GM23338 (cell line): ENCODE data around the gene MRE11. TPM values are rescaled to one million over a fixed set of nuclear protein-coding genes. Genes with fewer than 3 reads are reported as not detected.

ENCODE experiments used
- ATAC-seq: fragments of 200-7000 bp; cut with Tn5 transposase; 3 replicates; pipeline ENCODE4 v1.9.1; 2020
- DNase-seq: peaks from one replicate; pipeline ENCODE4 v3.0.0-alpha.2; 2015; ENCODE audit warnings: low spot score
- H2AFZ ChIP-seq: fragments of 200-600 bp; sonication (generic); 2 replicates; pipeline ENCODE4 v1.8.0; 2016; ENCODE audit warnings: antibody characterized with exemption, mild to moderate bottlenecking, moderate library complexity
- H3F3A ChIP-seq: fragments of 200-600 bp; sonication (generic); replicated peaks from 2 replicates; pipeline ENCODE4 v1.8.0; 2017; ENCODE audit warnings: antibody characterized with exemption, mixed run types, low read depth
- H3K27ac ChIP-seq: fragments of 200-600 bp; sonication (generic); 2 replicates; pipeline ENCODE4 v1.6.1; 2016; ENCODE audit warnings: low read depth
- H3K27me3 ChIP-seq: fragments of 200-600 bp; sonication (generic); 2 replicates; pipeline ENCODE4 v1.8.0; 2016; ENCODE audit warnings: mild to moderate bottlenecking, mixed run types, moderate library complexity; ENCODE audit not compliant: insufficient read depth
- H3K36me3 ChIP-seq: fragments of 200-600 bp; sonication (generic); 2 replicates; pipeline ENCODE4 v1.8.0; 2016; ENCODE audit warnings: mild to moderate bottlenecking; ENCODE audit not compliant: insufficient read depth
- H3K4me1 ChIP-seq: fragments of 200-600 bp; sonication (generic); 2 replicates; pipeline ENCODE4 v1.8.0; 2016; ENCODE audit warnings: mild to moderate bottlenecking, moderate library complexity; ENCODE audit not compliant: insufficient read depth
- H3K4me2 ChIP-seq: fragments of 200-600 bp; sonication (generic); 2 replicates; pipeline ENCODE4 v1.7.1; 2017; ENCODE audit warnings: mixed run types
- H3K4me3 ChIP-seq: fragments of 200-600 bp; sonication (generic); 2 replicates; pipeline ENCODE4 v1.6.1; 2016; ENCODE audit warnings: mixed run types
- H3K79me2 ChIP-seq: fragments of 200-600 bp; sonication (generic); replicated peaks from 2 replicates; pipeline ENCODE4 v1.8.0; 2017; ENCODE audit warnings: mild to moderate bottlenecking; ENCODE audit not compliant: insufficient read depth
- H3K9me2 ChIP-seq: fragments of 200-600 bp; sonication (generic); 2 replicates; pipeline ENCODE4 v1.8.0; 2017; ENCODE audit not compliant: insufficient read depth
- H4K20me1 ChIP-seq: fragments of 200-600 bp; sonication (generic); replicated peaks from 2 replicates; pipeline ENCODE4 v1.8.0; 2017; ENCODE audit warnings: mild to moderate bottlenecking; ENCODE audit not compliant: insufficient read depth
- H3K27ac Mint-ChIP-seq: 2 replicates; pipeline ENCODE4 v1.8.0; 2020; ENCODE audit warnings: inconsistent platforms, mild to moderate bottlenecking, moderate library complexity, mixed read lengths
- H3K27me3 Mint-ChIP-seq: 3 replicates; pipeline ENCODE4 v1.8.0; 2022; ENCODE audit warnings: low read depth, mild to moderate bottlenecking, moderate library complexity, mixed read lengths, inconsistent platforms; ENCODE audit not compliant: insufficient read depth, poor library complexity
- H3K36me3 Mint-ChIP-seq: 3 replicates; pipeline ENCODE4 v1.8.0; 2021; ENCODE audit warnings: low read depth, mild to moderate bottlenecking, inconsistent platforms, moderate library complexity, mixed read lengths
- H3K4me1 Mint-ChIP-seq: 3 replicates; pipeline ENCODE4 v1.8.0; 2020; ENCODE audit warnings: mild to moderate bottlenecking, inconsistent platforms, mixed read lengths
- H3K4me3 Mint-ChIP-seq: 3 replicates; pipeline ENCODE4 v1.8.0; 2021; ENCODE audit warnings: moderate library complexity, mild to moderate bottlenecking, inconsistent platforms, mixed read lengths
- H3K9me3 Mint-ChIP-seq: 3 replicates; pipeline ENCODE4 v1.8.0; 2020; ENCODE audit warnings: moderate library complexity, mild to moderate bottlenecking, inconsistent platforms, mixed read lengths
- CTCF ChIP-seq, 2 experiments: fragments of 200-600 bp in 1 of 2; sonication (generic) in 1 of 2; conservative IDR thresholded peaks; 2 replicates each; pipeline versions ENCODE4 v1.5.1 to v1.6.1; 2016 to 2017; ENCODE audit warnings: antibody characterized with exemption in 2 of 2, low read depth in 2 of 2, mild to moderate bottlenecking in 2 of 2, moderate library complexity in 1 of 2
- ETS1 ChIP-seq: IDR thresholded peaks from 2 replicates; pipeline ENCODE4 v1.6.1; 2016; ENCODE audit warnings: antibody characterized with exemption
- EZH2phosphoT487 ChIP-seq: fragments of 200-600 bp; sonication (generic); IDR thresholded peaks from one replicate; pipeline ENCODE4 v1.8.1; 2018; ENCODE audit warnings: antibody characterized with exemption; ENCODE audit not compliant: unreplicated experiment
- JUNB ChIP-seq: IDR thresholded peaks from one replicate; pipeline ENCODE4 v1.6.1; 2016; ENCODE audit warnings: antibody characterized with exemption; ENCODE audit not compliant: unreplicated experiment
- NANOG ChIP-seq: IDR thresholded peaks from 2 replicates; pipeline ENCODE4 v1.6.1; 2016; ENCODE audit warnings: antibody characterized with exemption, borderline replicate concordance
- ZNF462 ChIP-seq: fragments of 250-450 bp; sonication (Bioruptor Pico); IDR thresholded peaks from 2 replicates; pipeline ENCODE4 v1.5.0; 2020; ENCODE audit warnings: mild to moderate bottlenecking, moderate library complexity
- polyA plus RNA-seq: library from polyadenylated mRNA; unstranded; fragments of >200 nt; fragmentation: Nextera tagmentation; extraction: Ambion mirVana; gene quantifications from 2 replicates; pipeline ENCODE4 v1.2.1, GENCODE V29; 2016
- total RNA-seq: library from RNA; depleted of rRNA; stranded (reverse); fragments of >200 nt; shearing (Covaris generic); gene quantifications from 2 replicates; pipeline ENCODE4 v1.2.3, GENCODE V29; 2014

Gene MRE11
- total and polyA plus RNA-seq, 2 experiments from 2014 or later, result 23.3 to 38.5 TPM

- no peak for TF ChIP-seq ZNF462 (CRISPR knock-in tag)
- TF ChIP-seq EZH2phosphoT487, result no peak
- TF ChIP-seq CTCF (conservative IDR thresholded peaks at IDR 0.05; ENCODE audit: low read depth in 2 of 2), result peak; percentile 63 to 76
- TF ChIP-seq ETS1, result no peak
- TF ChIP-seq NANOG, result no peak
These were observed 28.0 kb upstream of the MRE11 start (continued) for GRCh38 chr11:94521684-94522083.

- no peaks in the 10 kb centered on the region for H3K4me1 ChIP-seq
These were observed 25.9 kb upstream of the MRE11 start for GRCh38 chr11:94519478-94520084.

More at GRCh38 chr11:94519478-94520084, 25.9 kb upstream of the MRE11 start:
- Histone ChIP-seq H3K4me3 (no peak overlapping the region), H3K9me2 (no peaks in the 10 kb centered on the region), H3K27me3 (no peaks in the 10 kb centered on the region), H2AFZ (no peak overlapping the region), H3K4me2 (no peak overlapping the region), H3K79me2 (no peaks in the 10 kb centered on the region), H4K20me1 (no peaks in the 10 kb centered on the region), H3F3A (no peaks in the 10 kb centered on the region), H3K27ac (no peak overlapping the region), H3K36me3 (no peaks in the 10 kb centered on the region)
- Mint-ChIP-seq H3K27me3 (no peaks in the 10 kb centered on the region), H3K27ac (no peak overlapping the region), H3K4me1 (no peaks in the 10 kb centered on the region), H3K36me3 (no peaks in the 10 kb centered on the region), H3K4me3 (no peak overlapping the region), H3K9me3 (no peaks in the 10 kb centered on the region)
- DNase-seq, result peak; percentile 62
- no peak for ATAC-seq
- TF ChIP-seq CTCF (conservative IDR thresholded peaks at IDR 0.05; ENCODE audit: low read depth in 2 of 2) (peak; percentile 53 to 93), JUNB (no peak)
